ENCODE data around the gene SLC25A17.

Gene SLC25A17

DNA sequence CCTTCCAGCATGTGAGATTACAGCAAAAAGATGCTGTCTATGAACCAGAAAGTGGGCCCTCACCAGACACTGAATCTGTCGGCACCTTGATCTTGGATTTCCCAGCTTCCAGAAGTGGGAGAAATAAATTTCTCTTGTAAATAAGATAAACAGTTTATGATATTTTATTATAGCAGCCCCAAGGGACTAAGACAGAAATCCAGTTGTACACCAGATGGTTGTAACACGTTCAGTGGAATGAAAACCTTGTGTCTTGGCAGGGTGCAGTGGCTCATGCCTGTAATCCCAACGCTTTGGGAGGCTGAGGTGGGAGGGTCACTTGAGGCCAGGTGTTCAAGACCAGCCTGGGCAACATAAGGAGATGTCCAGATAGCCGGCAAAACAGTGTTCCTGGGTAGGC lies 78.0 kb downstream of the SLC25A17 start:
- H3K4me3 ChIP-seq (ENCODE audit: low read depth in 1 of 2, low read length in 1 of 2) = no peak overlapping the region

DNA sequence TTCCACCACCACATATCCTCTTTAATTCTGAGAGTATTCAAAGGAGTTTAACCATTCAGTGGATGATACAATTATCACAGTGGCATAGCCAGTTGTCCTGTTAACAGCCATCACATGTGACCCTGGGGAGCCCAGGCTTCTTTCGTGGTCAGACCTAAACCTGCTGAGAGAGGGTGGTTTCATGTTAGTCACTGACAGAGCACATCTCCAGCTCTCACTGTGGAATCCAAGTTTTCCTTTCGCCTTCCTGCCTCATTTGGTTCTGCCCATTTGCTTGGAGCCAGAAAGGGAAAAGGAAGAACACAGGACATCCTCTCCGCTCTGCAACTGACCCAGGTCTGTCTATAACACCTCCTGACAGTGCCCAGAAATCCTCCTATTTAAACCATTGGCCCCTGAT lies 79.4 kb downstream of the SLC25A17 start:
- TF ChIP-seq, protein P1, sequence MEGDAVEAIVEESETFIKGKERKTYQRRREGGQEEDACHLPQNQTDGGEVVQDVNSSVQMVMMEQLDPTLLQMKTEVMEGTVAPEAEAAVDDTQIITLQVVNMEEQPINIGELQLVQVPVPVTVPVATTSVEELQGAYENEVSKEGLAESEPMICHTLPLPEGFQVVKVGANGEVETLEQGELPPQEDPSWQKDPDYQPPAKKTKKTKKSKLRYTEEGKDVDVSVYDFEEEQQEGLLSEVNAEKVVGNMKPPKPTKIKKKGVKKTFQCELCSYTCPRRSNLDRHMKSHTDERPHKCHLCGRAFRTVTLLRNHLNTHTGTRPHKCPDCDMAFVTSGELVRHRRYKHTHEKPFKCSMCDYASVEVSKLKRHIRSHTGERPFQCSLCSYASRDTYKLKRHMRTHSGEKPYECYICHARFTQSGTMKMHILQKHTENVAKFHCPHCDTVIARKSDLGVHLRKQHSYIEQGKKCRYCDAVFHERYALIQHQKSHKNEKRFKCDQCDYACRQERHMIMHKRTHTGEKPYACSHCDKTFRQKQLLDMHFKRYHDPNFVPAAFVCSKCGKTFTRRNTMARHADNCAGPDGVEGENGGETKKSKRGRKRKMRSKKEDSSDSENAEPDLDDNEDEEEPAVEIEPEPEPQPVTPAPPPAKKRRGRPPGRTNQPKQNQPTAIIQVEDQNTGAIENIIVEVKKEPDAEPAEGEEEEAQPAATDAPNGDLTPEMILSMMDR (IDR thresholded peaks at IDR 0.05) = no peak
- Histone ChIP-seq H3K36me3 (no peaks in the 10 kb centered on the region), H3K27me3 (no peaks in the 10 kb centered on the region), H3K4me1 (ENCODE audit: control insufficient read depth in 1 of 2, insufficient read depth in 1 of 2, low read depth in 1 of 2, low read length in 1 of 2) (no peaks in the 10 kb centered on the region), H3K4me3 (ENCODE audit: low read depth in 1 of 2, low read length in 1 of 2) (no peak overlapping the region), H3K27ac (no peak overlapping the region), H3K9me3 (no peaks in the 10 kb centered on the region)

More for the DNA sequence above, 78.0 kb downstream of the SLC25A17 start:
- no peaks in the 10 kb centered on the region for H3K9me3 ChIP-seq
- no peaks in the 10 kb centered on the region for H3K4me1 ChIP-seq (ENCODE audit: control insufficient read depth in 1 of 2, insufficient read depth in 1 of 2, low read depth in 1 of 2, low read length in 1 of 2)
- H3K36me3 ChIP-seq = no peaks in the 10 kb centered on the region
- no peaks in the 10 kb centered on the region for H3K27me3 ChIP-seq
- TF ChIP-seq, protein P1 (IDR thresholded peaks at IDR 0.05) = no peak
- no peak overlapping the region for H3K27ac ChIP-seq

DNA sequence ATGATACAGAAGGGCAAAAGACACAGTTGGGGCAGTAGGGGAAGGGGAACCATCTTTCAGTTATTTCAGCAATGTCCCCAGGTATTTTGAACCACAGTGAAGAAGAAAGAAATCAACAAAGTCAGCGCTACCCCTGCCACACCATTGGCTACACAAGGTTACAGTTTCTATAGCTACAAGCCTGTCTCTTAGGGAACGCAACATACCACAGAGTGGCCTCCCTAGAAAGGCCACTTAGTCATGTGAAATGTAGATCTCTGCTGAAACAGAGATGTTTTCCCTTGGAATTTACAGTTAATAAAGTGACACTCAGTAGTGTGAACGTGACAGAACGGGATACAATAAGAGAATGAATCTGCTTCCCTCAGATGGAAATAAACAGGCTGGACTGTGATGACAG lies 85.2 kb downstream of the SLC25A17 start:
- Histone ChIP-seq H3K27ac (no peak overlapping the region), H3K27me3 (peaks cover 16% of the 10 kb centered on the region), H3K9me3 (no peaks in the 10 kb centered on the region), H3K4me3 (ENCODE audit: low read depth in 1 of 2, low read length in 1 of 2) (no peak overlapping the region), H3K4me1 (ENCODE audit: control insufficient read depth in 1 of 2, insufficient read depth in 1 of 2, low read depth in 1 of 2, low read length in 1 of 2) (no peaks in the 10 kb centered on the region), H3K36me3 (no peaks in the 10 kb centered on the region)
- TF ChIP-seq, protein P1 (IDR thresholded peaks at IDR 0.05) = no peak

DNA sequence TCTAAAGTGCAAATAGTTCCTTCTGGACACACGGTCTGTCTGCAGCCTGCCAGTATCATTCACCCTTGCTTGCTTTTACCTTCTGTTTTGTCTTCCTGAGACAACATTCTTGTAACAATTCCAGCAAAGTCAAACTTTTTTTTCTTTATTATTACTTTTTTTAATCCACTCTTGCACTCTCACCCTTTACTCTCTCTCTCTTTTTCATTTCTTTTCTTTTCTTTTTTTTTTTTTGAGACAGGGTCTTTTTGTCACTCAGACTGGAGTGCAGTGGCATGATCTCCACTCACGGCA lies 86.2 kb downstream of the SLC25A17 start:
- Histone ChIP-seq H3K4me1 (ENCODE audit: control insufficient read depth in 1 of 2, insufficient read depth in 1 of 2, low read depth in 1 of 2, low read length in 1 of 2) (no peaks in the 10 kb centered on the region), H3K4me3 (ENCODE audit: low read depth in 1 of 2, low read length in 1 of 2) (no peak overlapping the region), H3K27me3 (peaks cover 16% of the 10 kb centered on the region), H3K27ac (no peak overlapping the region), H3K36me3 (no peaks in the 10 kb centered on the region), H3K9me3 (no peaks in the 10 kb centered on the region)
- TF ChIP-seq, protein P1 (IDR thresholded peaks at IDR 0.05) = no peak

DNA sequence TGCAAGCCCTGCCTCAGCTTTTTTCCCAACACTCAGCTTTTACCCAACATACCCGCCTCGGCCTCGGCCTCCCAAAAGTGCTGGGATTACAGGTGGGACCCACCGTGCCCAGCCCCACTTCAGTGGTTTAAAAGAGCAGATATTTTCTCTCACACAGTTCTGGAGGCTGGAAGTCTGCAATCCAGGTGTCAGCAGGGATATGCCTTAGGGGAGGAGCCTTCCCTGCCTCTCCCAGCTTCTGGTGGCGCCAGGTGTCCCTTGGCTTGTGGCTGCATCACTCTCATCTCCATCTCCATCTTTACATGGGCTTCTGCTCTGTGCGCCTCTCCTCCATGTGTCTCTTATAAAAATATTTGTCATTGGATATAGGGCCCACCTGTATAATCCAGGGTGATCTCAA lies 89.9 kb downstream of the SLC25A17 start:
- peaks cover 16% of the 10 kb centered on the region for H3K27me3 ChIP-seq
- no peaks in the 10 kb centered on the region for H3K9me3 ChIP-seq
- H3K4me3 ChIP-seq (ENCODE audit: low read depth in 1 of 2, low read length in 1 of 2) = no peak overlapping the region
- H3K27ac ChIP-seq = no peak overlapping the region
- TF ChIP-seq, protein P1 (IDR thresholded peaks at IDR 0.05) = no peak
- no peaks in the 10 kb centered on the region for H3K4me1 ChIP-seq (ENCODE audit: control insufficient read depth in 1 of 2, insufficient read depth in 1 of 2, low read depth in 1 of 2, low read length in 1 of 2)
- H3K36me3 ChIP-seq = no peaks in the 10 kb centered on the region

DNA sequence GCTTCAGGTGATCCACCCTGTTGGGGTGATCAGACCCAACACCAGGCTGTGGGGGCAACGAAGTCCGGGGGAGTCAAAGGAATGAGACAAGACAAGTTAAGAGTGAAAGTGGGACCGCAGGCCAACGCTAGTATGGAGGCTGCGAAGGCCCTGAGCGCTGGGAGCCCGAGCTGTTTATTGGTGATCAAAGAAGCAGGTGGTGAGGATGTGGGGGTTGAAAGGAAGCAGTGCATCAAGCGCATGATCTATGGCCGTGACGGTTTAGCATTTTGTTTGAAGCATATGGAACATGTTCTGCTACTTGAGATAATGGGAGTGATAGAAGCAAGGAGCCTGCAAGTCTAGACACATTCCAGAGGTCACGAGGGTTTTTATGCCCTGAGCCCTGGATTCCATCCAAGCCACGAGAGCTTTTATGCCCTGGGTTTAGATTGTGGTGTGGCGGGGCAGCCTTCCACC lies 90.4 kb downstream of the SLC25A17 start:
- Histone ChIP-seq H3K4me1 (ENCODE audit: control insufficient read depth in 1 of 2, insufficient read depth in 1 of 2, low read depth in 1 of 2, low read length in 1 of 2) (no peaks in the 10 kb centered on the region), H3K9me3 (no peaks in the 10 kb centered on the region), H3K27me3 (peaks cover 16% of the 10 kb centered on the region), H3K36me3 (no peaks in the 10 kb centered on the region), H3K4me3 (ENCODE audit: low read depth in 1 of 2, low read length in 1 of 2) (no peak overlapping the region), H3K27ac (no peak overlapping the region)
- TF ChIP-seq, protein P1 (IDR thresholded peaks at IDR 0.05) = no peak

All from neutrophil (primary cell).